RWPE2 (cell line): ENCODE results near the gene BMP2K.
"Not testable (repeated sequence)": the region's sequence is repeated elsewhere in the genome, so short reads cannot be mapped to it uniquely, and the experiment has no call there.

ENCODE experiments used
- ATAC-seq: fragments of 200-7000 bp; cut with Tn5 transposase; 3 replicates; pipeline ENCODE4 v1.9.1; 2021; ENCODE audit warnings: low read depth
- DNase-seq: peaks from one replicate; pipeline ENCODE4 v3.0.0-alpha.2; 2020; ENCODE audit warnings: low spot score
- H3K27ac ChIP-seq: fragments of 450-650 bp; 2 replicates; pipeline ENCODE4 v1.5.1; 2017; ENCODE audit warnings: mild to moderate bottlenecking; ENCODE audit not compliant: poor library complexity, severe bottlenecking
- H3K27me3 ChIP-seq: fragments of 250-450 bp; sonication (Bioruptor Pico); 2 replicates; pipeline ENCODE4 v1.5.1; 2021; ENCODE audit warnings: mild to moderate bottlenecking, moderate library complexity; ENCODE audit not compliant: insufficient read depth, poor library complexity, severe bottlenecking
- H3K36me3 ChIP-seq: fragments of 250-450 bp; sonication (Bioruptor Pico); 2 replicates; pipeline ENCODE4 v1.5.1; 2020; ENCODE audit warnings: low read depth, mild to moderate bottlenecking, moderate library complexity
- H3K4me1 ChIP-seq: fragments of 250-450 bp; sonication (Bioruptor Pico); 2 replicates; pipeline ENCODE4 v1.5.1; 2021; ENCODE audit warnings: mild to moderate bottlenecking, moderate library complexity; ENCODE audit not compliant: insufficient read depth, poor library complexity, severe bottlenecking
- H3K4me3 ChIP-seq: fragments of 250-450 bp; sonication (Bioruptor Pico); 2 replicates; pipeline ENCODE4 v1.5.1; 2021; ENCODE audit warnings: mild to moderate bottlenecking, moderate library complexity; ENCODE audit not compliant: severe bottlenecking
- H3K9me3 ChIP-seq: fragments of 250-450 bp; sonication (Bioruptor Pico); 2 replicates; pipeline ENCODE4 v1.5.1; 2021; ENCODE audit warnings: mild to moderate bottlenecking, moderate library complexity; ENCODE audit not compliant: severe bottlenecking
- CTCF ChIP-seq: fragments of 450-650 bp; IDR thresholded peaks from one replicate; pipeline ENCODE4 v1.5.1; 2017; ENCODE audit warnings: mild to moderate bottlenecking, moderate library complexity; ENCODE audit not compliant: poor library complexity, severe bottlenecking

BMP2K gene

GRCh38 chr4:78901882-78902281 lies 125.7 kb downstream of the BMP2K start:
- H3K36me3 ChIP-seq = peaks cover 3% of the 10 kb centered on the region
- H3K4me1 ChIP-seq = no peaks in the 10 kb centered on the region
- H3K4me3 ChIP-seq = no peak overlapping the region
- no peak for TF ChIP-seq CTCF
- no peaks in the 10 kb centered on the region for H3K27me3 ChIP-seq
- H3K27ac ChIP-seq = no peak overlapping the region
- peaks cover 2% of the 10 kb centered on the region for H3K9me3 ChIP-seq
- DNase-seq (no peak), ATAC-seq (no peak)

GRCh38 chr4:78902298-78902697 lies 126.1 kb downstream of the BMP2K start:
- DNase-seq (no peak), ATAC-seq (no peak)
- Histone ChIP-seq H3K9me3 (peaks cover 2% of the 10 kb centered on the region), H3K4me3 (no peak overlapping the region), H3K4me1 (no peaks in the 10 kb centered on the region), H3K36me3 (peaks cover 3% of the 10 kb centered on the region), H3K27ac (no peak overlapping the region), H3K27me3 (no peaks in the 10 kb centered on the region)
- TF ChIP-seq CTCF = no peak

- Histone ChIP-seq H3K36me3 (peaks cover 3% of the 10 kb centered on the region), H3K4me1 (no peaks in the 10 kb centered on the region)
- ATAC-seq = no peak
These were observed 128.0 kb downstream of the BMP2K start for GRCh38 chr4:78904143-78904542.

GRCh38 chr4:78907638-78908037 lies 131.5 kb downstream of the BMP2K start:
- H3K9me3 ChIP-seq = peaks cover 2% of the 10 kb centered on the region
- no peaks in the 10 kb centered on the region for H3K27me3 ChIP-seq
- no peak overlapping the region for H3K4me3 ChIP-seq
- peaks cover 8% of the 10 kb centered on the region for H3K36me3 ChIP-seq
- ATAC-seq (no peak), DNase-seq (no peak)
- no peaks in the 10 kb centered on the region for H3K4me1 ChIP-seq
- no peak for TF ChIP-seq CTCF
- H3K27ac ChIP-seq = no peak overlapping the region

More at GRCh38 chr4:78904143-78904542, 128.0 kb downstream of the BMP2K start:
- H3K27ac ChIP-seq = no peak overlapping the region
- no peak for DNase-seq
- peaks cover 2% of the 10 kb centered on the region for H3K9me3 ChIP-seq
- no peak for TF ChIP-seq CTCF
- H3K4me3 ChIP-seq = no peak overlapping the region
- H3K27me3 ChIP-seq = no peaks in the 10 kb centered on the region

GRCh38 chr4:78908974-78909373 lies 132.8 kb downstream of the BMP2K start:
- not testable (repeated sequence) for H3K9me3 ChIP-seq, H3K27me3 ChIP-seq, DNase-seq, H3K4me3 ChIP-seq, H3K4me1 ChIP-seq, H3K27ac ChIP-seq, ATAC-seq
- peaks cover 13% of the 10 kb centered on the region for H3K36me3 ChIP-seq
